ENCODE data around the gene ZDHHC20.

The ZDHHC20 gene

DNA sequence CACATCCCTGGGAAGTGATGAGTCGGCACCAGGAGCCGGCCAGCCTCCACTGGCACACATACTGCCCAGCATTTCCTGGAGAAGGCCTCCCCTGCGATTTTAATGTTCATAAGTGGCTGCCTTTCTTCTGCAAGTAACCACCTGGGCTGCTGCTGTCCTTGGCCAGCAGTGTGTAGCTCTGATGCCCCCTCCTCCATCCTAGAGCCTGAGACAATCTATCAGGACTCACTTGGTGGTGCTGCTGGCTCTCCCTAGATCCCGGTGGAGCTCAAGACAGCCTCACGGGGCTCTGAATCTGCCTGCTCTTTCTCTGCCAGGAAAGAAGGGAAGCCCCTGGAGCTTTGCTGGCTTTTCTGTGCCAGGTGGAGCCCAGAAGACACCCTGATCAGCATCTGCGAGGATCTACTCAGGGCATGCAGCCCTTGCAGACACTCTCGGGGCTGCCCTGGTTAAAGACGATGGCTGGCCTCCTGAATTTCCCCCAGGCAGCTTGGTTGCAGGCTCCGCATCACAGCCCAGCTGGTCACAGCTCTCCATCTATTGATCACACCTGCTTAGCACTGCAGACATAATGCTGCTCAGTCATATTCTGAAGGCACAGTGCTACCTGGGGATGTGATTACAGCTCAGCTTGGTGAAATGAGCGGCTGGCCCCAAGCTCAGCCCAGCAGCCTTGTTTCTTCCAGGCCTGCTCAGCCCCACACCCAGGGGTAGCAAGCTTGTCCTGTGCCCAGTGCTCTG is 122.3 kb downstream of the ZDHHC20 start:
- no peak overlapping the region for H3K27ac ChIP-seq (ENCODE audit: low read length)
- H3K9me3 ChIP-seq (ENCODE audit: control insufficient read depth, low read depth, low read length), result no peaks in the 10 kb centered on the region
- H3K36me3 ChIP-seq (ENCODE audit: control insufficient read depth, low read depth, low read length), result no peaks in the 10 kb centered on the region
- H3K27me3 ChIP-seq (ENCODE audit: control insufficient read depth, insufficient read depth, low read length), result no peaks in the 10 kb centered on the region
- H3K9ac ChIP-seq (ENCODE audit: low read length), result no peak overlapping the region
- peaks cover 11% of the 10 kb centered on the region for H3K4me1 ChIP-seq (ENCODE audit: control insufficient read depth, low read depth, low read length)
- H3K4me3 ChIP-seq (ENCODE audit: low read length), result no peak overlapping the region

GRCh38 chr13:21333186-21333585 is 125.9 kb downstream of the ZDHHC20 start:
- Histone ChIP-seq H3K27ac (ENCODE audit: low read length) (no peak overlapping the region), H3K27me3 (ENCODE audit: control insufficient read depth, insufficient read depth, low read length) (no peaks in the 10 kb centered on the region)

DNA sequence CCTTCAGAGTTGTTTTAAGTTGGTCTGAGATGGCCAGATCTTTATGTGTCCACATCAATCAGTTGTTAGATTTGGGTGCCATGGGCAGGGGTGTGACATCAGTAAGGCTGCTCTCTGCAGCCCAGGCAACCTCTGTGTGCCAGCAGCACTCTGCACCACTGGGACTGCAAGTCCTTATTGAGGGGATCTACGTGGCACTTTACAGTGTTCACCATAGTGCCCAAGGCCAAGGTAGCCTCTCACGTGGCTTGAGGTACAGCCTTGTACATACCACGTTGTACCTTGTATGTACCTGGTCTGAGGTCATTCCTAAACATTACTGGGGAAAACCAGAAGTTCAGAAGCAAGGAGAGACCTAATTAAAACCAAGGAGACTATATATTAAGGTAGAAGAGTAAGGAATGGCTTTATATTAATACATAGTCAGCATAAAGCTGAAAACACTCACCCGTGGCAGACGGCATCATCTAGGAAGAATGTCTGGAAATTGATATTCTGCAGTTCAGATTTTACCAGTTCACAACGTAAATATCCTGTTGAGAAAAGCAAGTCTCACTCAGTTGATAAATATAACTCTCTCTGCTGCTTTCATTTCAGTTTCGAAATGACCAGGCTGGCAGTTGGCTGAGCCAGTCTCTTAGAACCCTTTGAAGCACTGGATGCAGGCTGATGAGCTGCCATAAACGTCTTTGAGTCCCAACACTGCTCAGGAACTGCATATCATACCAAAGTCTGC is 128.8 kb downstream of the ZDHHC20 start:
- H3K36me3 ChIP-seq (ENCODE audit: control insufficient read depth, low read depth, low read length), result no peaks in the 10 kb centered on the region
- H3K4me1 ChIP-seq (ENCODE audit: control insufficient read depth, low read depth, low read length), result peaks cover 37% of the 10 kb centered on the region
- H3K27ac ChIP-seq (ENCODE audit: low read length), result no peak overlapping the region
- peaks cover 11% of the 10 kb centered on the region for H3K27me3 ChIP-seq (ENCODE audit: control insufficient read depth, insufficient read depth, low read length)
- no peak overlapping the region for H3K4me3 ChIP-seq (ENCODE audit: low read length)
- no peak overlapping the region for H3K9ac ChIP-seq (ENCODE audit: low read length)
- H3K9me3 ChIP-seq (ENCODE audit: control insufficient read depth, low read depth, low read length), result no peaks in the 10 kb centered on the region

More at GRCh38 chr13:21333186-21333585, 125.9 kb downstream of the ZDHHC20 start:
- Histone ChIP-seq H3K4me1 (ENCODE audit: control insufficient read depth, low read depth, low read length) (peaks cover 16% of the 10 kb centered on the region), H3K9me3 (ENCODE audit: control insufficient read depth, low read depth, low read length) (no peaks in the 10 kb centered on the region), H3K36me3 (ENCODE audit: control insufficient read depth, low read depth, low read length) (no peaks in the 10 kb centered on the region), H3K4me3 (ENCODE audit: low read length) (no peak overlapping the region), H3K9ac (ENCODE audit: low read length) (no peak overlapping the region)

DNA sequence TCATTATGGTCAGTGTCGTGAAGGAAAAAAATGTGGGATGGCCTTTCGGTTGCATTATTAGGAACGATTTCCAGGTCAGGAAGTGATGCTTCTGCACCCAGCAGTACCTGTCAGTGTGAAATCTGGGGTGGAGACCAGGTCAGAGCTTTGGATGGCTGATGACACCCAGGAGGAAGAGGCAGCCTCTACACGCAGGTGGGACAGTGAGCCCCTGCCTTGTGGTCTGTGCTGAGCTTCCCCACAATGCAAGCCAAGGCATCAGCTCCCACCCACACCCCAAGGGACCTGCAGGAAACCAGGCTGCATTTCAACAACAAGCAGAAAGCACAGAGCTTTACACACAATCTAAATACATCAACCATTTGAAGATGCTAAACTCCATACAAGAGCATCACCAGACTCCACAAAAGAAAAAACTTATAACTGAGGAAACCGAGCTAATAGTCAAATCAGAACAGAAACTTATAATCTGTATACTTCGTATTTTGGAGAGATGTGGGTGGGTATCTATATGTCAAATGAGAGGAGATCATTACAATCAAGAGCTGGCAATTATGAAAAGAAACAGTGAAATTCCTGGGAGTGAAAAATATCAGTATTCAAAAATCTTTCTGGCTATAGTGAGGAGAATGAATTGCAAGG is 130.1 kb downstream of the ZDHHC20 start:
- H3K27ac ChIP-seq (ENCODE audit: low read length), result no peak overlapping the region
- no peak overlapping the region for H3K9ac ChIP-seq (ENCODE audit: low read length)
- H3K9me3 ChIP-seq (ENCODE audit: control insufficient read depth, low read depth, low read length), result no peaks in the 10 kb centered on the region
- peak overlapping the region; percentile 66 for H3K4me3 ChIP-seq (ENCODE audit: low read length)
- peaks cover 37% of the 10 kb centered on the region for H3K4me1 ChIP-seq (ENCODE audit: control insufficient read depth, low read depth, low read length)
- H3K27me3 ChIP-seq (ENCODE audit: control insufficient read depth, insufficient read depth, low read length), result peaks cover 13% of the 10 kb centered on the region
- no peaks in the 10 kb centered on the region for H3K36me3 ChIP-seq (ENCODE audit: control insufficient read depth, low read depth, low read length)

GRCh38 chr13:21328201-21328600 is 130.9 kb downstream of the ZDHHC20 start:
- Histone ChIP-seq H3K4me1 (ENCODE audit: control insufficient read depth, low read depth, low read length) (peaks cover 37% of the 10 kb centered on the region), H3K27ac (ENCODE audit: low read length) (no peak overlapping the region), H3K27me3 (ENCODE audit: control insufficient read depth, insufficient read depth, low read length) (peaks cover 13% of the 10 kb centered on the region), H3K9me3 (ENCODE audit: control insufficient read depth, low read depth, low read length) (no peaks in the 10 kb centered on the region), H3K36me3 (ENCODE audit: control insufficient read depth, low read depth, low read length) (no peaks in the 10 kb centered on the region), H3K4me3 (ENCODE audit: low read length) (peak overlapping the region; percentile 66), H3K9ac (ENCODE audit: low read length) (no peak overlapping the region)

DNA sequence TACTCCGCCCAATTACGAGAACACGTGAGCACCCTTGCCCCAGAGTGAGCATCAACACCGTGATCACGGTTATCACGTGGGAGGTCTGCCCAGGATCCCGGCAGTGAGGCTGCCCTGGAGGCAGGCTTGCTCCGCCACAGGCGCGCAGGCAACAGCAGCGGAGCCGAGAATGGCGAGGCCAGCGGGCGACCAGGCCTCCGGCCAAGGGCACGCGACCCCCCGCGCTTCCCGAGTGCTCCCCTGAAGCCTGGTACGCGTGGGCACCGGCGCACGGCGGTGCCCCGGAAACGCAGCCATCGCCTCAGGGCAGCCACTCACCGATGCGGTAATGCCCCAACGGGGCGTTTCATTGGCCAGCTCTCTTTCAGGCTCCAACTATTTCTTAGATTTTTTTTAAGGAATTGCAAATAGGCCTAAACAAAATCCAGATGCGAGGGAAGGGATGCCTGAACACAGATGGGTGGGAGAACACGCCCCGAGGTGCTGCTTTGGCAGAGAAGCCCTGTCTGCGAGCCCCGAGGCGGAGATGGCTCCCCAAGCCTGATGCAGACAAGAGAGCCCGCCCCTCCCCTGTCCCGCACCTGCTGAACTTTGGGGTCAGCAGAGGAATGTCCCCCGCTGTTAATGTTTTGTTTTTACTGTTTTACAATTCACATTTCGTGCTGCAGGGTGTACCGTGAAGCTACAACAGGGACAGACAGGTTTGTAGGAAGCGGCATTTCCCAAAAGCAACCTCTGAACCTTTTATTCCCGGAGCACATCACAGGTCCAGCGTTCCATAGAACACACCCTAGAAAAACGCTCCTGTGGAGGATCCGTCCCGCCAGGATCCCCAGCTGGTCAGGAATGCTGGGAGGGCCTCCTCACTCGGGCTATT is 132.7 kb downstream of the ZDHHC20 start:
- Histone ChIP-seq H3K27me3 (ENCODE audit: control insufficient read depth, insufficient read depth, low read length) (peaks cover 13% of the 10 kb centered on the region), H3K27ac (ENCODE audit: low read length) (peak overlapping the region; percentile 77), H3K4me3 (ENCODE audit: low read length) (peak overlapping the region; percentile 66), H3K36me3 (ENCODE audit: control insufficient read depth, low read depth, low read length) (no peaks in the 10 kb centered on the region), H3K4me1 (ENCODE audit: control insufficient read depth, low read depth, low read length) (peaks cover 37% of the 10 kb centered on the region), H3K9ac (ENCODE audit: low read length) (peak overlapping the region; percentile 62), H3K9me3 (ENCODE audit: control insufficient read depth, low read depth, low read length) (no peaks in the 10 kb centered on the region)

GRCh38 chr13:21324803-21325202 is 134.3 kb downstream of the ZDHHC20 start:
- Histone ChIP-seq H3K27me3 (ENCODE audit: control insufficient read depth, insufficient read depth, low read length) (peaks cover 13% of the 10 kb centered on the region), H3K9ac (ENCODE audit: low read length) (no peak overlapping the region), H3K9me3 (ENCODE audit: control insufficient read depth, low read depth, low read length) (no peaks in the 10 kb centered on the region), H3K27ac (ENCODE audit: low read length) (no peak overlapping the region), H3K4me3 (ENCODE audit: low read length) (no peak overlapping the region), H3K36me3 (ENCODE audit: control insufficient read depth, low read depth, low read length) (no peaks in the 10 kb centered on the region), H3K4me1 (ENCODE audit: control insufficient read depth, low read depth, low read length) (peaks cover 36% of the 10 kb centered on the region)

- H3K27ac ChIP-seq (ENCODE audit: low read length), result no peak overlapping the region
- H3K9ac ChIP-seq (ENCODE audit: low read length), result no peak overlapping the region
- H3K36me3 ChIP-seq (ENCODE audit: control insufficient read depth, low read depth, low read length), result no peaks in the 10 kb centered on the region
- H3K4me3 ChIP-seq (ENCODE audit: low read length), result no peak overlapping the region
- peaks cover 20% of the 10 kb centered on the region for H3K4me1 ChIP-seq (ENCODE audit: control insufficient read depth, low read depth, low read length)
- peaks cover 11% of the 10 kb centered on the region for H3K27me3 ChIP-seq (ENCODE audit: control insufficient read depth, insufficient read depth, low read length)
- no peaks in the 10 kb centered on the region for H3K9me3 ChIP-seq (ENCODE audit: control insufficient read depth, low read depth, low read length)
Measured at GRCh38 chr13:21322988-21323387, 136.1 kb downstream of the ZDHHC20 start.

Data from iPS-18a (cell line).